Measurements from ENCODE around the gene SPATA2L.

Gene SPATA2L

GRCh38 chr16:89721546-89722391 lies 20.3 kb upstream of the SPATA2L start:
- DNase-seq (ENCODE audit: low spot score): no peak
- in situ Hi-C loops (cut with MboI; ENCODE audit: low pct_unique_long_range_greater_than_20kb, low sequenced_read_pairs, unreplicated experiment): no loop called here
- TF ChIP-seq CTCF (IDR thresholded peaks at IDR 0.05; ENCODE audit: extremely low read depth, insufficient read depth, missing control alignments): no peak

GRCh38 chr16:89720813-89721545 lies 19.5 kb upstream of the SPATA2L start, which contains the start of the genes VPS9D1 and ZNF276:
Gene VPS9D1 (minus strand): TSS chr16:89720898. CDS start chr16:89720861, 37 bp downstream.
Gene ZNF276 (plus strand): TSS chr16:89721537. CDS start chr16:89721641, 104 bp downstream.
- peak; percentile 87 for DNase-seq (ENCODE audit: low spot score)
- in situ Hi-C loops (cut with MboI; ENCODE audit: low pct_unique_long_range_greater_than_20kb, low sequenced_read_pairs, unreplicated experiment): no loop called here
- no peak for TF ChIP-seq CTCF (IDR thresholded peaks at IDR 0.05; ENCODE audit: extremely low read depth, insufficient read depth, missing control alignments)

GRCh38 chr16:89720551-89720812 lies 19.0 kb upstream of the SPATA2L start:
- no peak for TF ChIP-seq CTCF (IDR thresholded peaks at IDR 0.05; ENCODE audit: extremely low read depth, insufficient read depth, missing control alignments)
- no peak for DNase-seq (ENCODE audit: low spot score)
- in situ Hi-C loops (cut with MboI; ENCODE audit: low pct_unique_long_range_greater_than_20kb, low sequenced_read_pairs, unreplicated experiment): no loop called here

GRCh38 chr16:89717688-89718505 lies 16.4 kb upstream of the SPATA2L start:
- in situ Hi-C loops (cut with MboI; ENCODE audit: low pct_unique_long_range_greater_than_20kb, low sequenced_read_pairs, unreplicated experiment): loop anchor here (10.0 kb wide), 1 partner anchor 147 kb away; no protein-coding TSS in a partner anchor
- TF ChIP-seq CTCF (IDR thresholded peaks at IDR 0.05; ENCODE audit: extremely low read depth, insufficient read depth, missing control alignments): no peak
- no peak for DNase-seq (ENCODE audit: low spot score)

- DNase-seq (ENCODE audit: low spot score): no peak
- no peak for TF ChIP-seq CTCF (IDR thresholded peaks at IDR 0.05; ENCODE audit: extremely low read depth, insufficient read depth, missing control alignments)
- in situ Hi-C loops (cut with MboI; ENCODE audit: low pct_unique_long_range_greater_than_20kb, low sequenced_read_pairs, unreplicated experiment): loop anchor here (10.0 kb wide), 1 partner anchor 148 kb away; no protein-coding TSS in a partner anchor
Measured at GRCh38 chr16:89716916-89717687, 15.6 kb upstream of the SPATA2L start.
